GM23338 (cell line): ENCODE data around the gene MYOF. TPM values are rescaled to one million over a fixed set of nuclear protein-coding genes. Genes with fewer than 3 reads are reported as not detected.

Experiments
- ATAC-seq: fragments of 200-7000 bp; cut with Tn5 transposase; 3 replicates; pipeline ENCODE4 v1.9.1; 2020
- DNase-seq: peaks from one replicate; pipeline ENCODE4 v3.0.0-alpha.2; 2015; ENCODE audit warnings: low spot score
- H2AFZ ChIP-seq: fragments of 200-600 bp; sonication (generic); 2 replicates; pipeline ENCODE4 v1.8.0; 2016; ENCODE audit warnings: antibody characterized with exemption, mild to moderate bottlenecking, moderate library complexity
- H3F3A ChIP-seq: fragments of 200-600 bp; sonication (generic); replicated peaks from 2 replicates; pipeline ENCODE4 v1.8.0; 2017; ENCODE audit warnings: antibody characterized with exemption, mixed run types, low read depth
- H3K27ac ChIP-seq: fragments of 200-600 bp; sonication (generic); 2 replicates; pipeline ENCODE4 v1.6.1; 2016; ENCODE audit warnings: low read depth
- H3K27me3 ChIP-seq: fragments of 200-600 bp; sonication (generic); 2 replicates; pipeline ENCODE4 v1.8.0; 2016; ENCODE audit warnings: mild to moderate bottlenecking, mixed run types, moderate library complexity; ENCODE audit not compliant: insufficient read depth
- H3K36me3 ChIP-seq: fragments of 200-600 bp; sonication (generic); 2 replicates; pipeline ENCODE4 v1.8.0; 2016; ENCODE audit warnings: mild to moderate bottlenecking; ENCODE audit not compliant: insufficient read depth
- H3K4me1 ChIP-seq: fragments of 200-600 bp; sonication (generic); 2 replicates; pipeline ENCODE4 v1.8.0; 2016; ENCODE audit warnings: mild to moderate bottlenecking, moderate library complexity; ENCODE audit not compliant: insufficient read depth
- H3K4me2 ChIP-seq: fragments of 200-600 bp; sonication (generic); 2 replicates; pipeline ENCODE4 v1.7.1; 2017; ENCODE audit warnings: mixed run types
- H3K4me3 ChIP-seq: fragments of 200-600 bp; sonication (generic); 2 replicates; pipeline ENCODE4 v1.6.1; 2016; ENCODE audit warnings: mixed run types
- H3K79me2 ChIP-seq: fragments of 200-600 bp; sonication (generic); replicated peaks from 2 replicates; pipeline ENCODE4 v1.8.0; 2017; ENCODE audit warnings: mild to moderate bottlenecking; ENCODE audit not compliant: insufficient read depth
- H3K9me2 ChIP-seq: fragments of 200-600 bp; sonication (generic); 2 replicates; pipeline ENCODE4 v1.8.0; 2017; ENCODE audit not compliant: insufficient read depth
- H4K20me1 ChIP-seq: fragments of 200-600 bp; sonication (generic); replicated peaks from 2 replicates; pipeline ENCODE4 v1.8.0; 2017; ENCODE audit warnings: mild to moderate bottlenecking; ENCODE audit not compliant: insufficient read depth
- H3K27ac Mint-ChIP-seq: 2 replicates; pipeline ENCODE4 v1.8.0; 2020; ENCODE audit warnings: inconsistent platforms, mild to moderate bottlenecking, moderate library complexity, mixed read lengths
- H3K27me3 Mint-ChIP-seq: 3 replicates; pipeline ENCODE4 v1.8.0; 2022; ENCODE audit warnings: low read depth, mild to moderate bottlenecking, moderate library complexity, mixed read lengths, inconsistent platforms; ENCODE audit not compliant: insufficient read depth, poor library complexity
- H3K36me3 Mint-ChIP-seq: 3 replicates; pipeline ENCODE4 v1.8.0; 2021; ENCODE audit warnings: low read depth, mild to moderate bottlenecking, inconsistent platforms, moderate library complexity, mixed read lengths
- H3K4me1 Mint-ChIP-seq: 3 replicates; pipeline ENCODE4 v1.8.0; 2020; ENCODE audit warnings: mild to moderate bottlenecking, inconsistent platforms, mixed read lengths
- H3K4me3 Mint-ChIP-seq: 3 replicates; pipeline ENCODE4 v1.8.0; 2021; ENCODE audit warnings: moderate library complexity, mild to moderate bottlenecking, inconsistent platforms, mixed read lengths
- H3K9me3 Mint-ChIP-seq: 3 replicates; pipeline ENCODE4 v1.8.0; 2020; ENCODE audit warnings: moderate library complexity, mild to moderate bottlenecking, inconsistent platforms, mixed read lengths
- CREB1 ChIP-seq: fragments of 250-450 bp; sonication (Bioruptor Pico); IDR thresholded peaks from 2 replicates; pipeline ENCODE4 v1.5.0; 2020; ENCODE audit warnings: low read depth, mild to moderate bottlenecking, moderate library complexity
- ETS1 ChIP-seq: IDR thresholded peaks from 2 replicates; pipeline ENCODE4 v1.6.1; 2016; ENCODE audit warnings: antibody characterized with exemption
- EZH2phosphoT487 ChIP-seq: fragments of 200-600 bp; sonication (generic); IDR thresholded peaks from one replicate; pipeline ENCODE4 v1.8.1; 2018; ENCODE audit warnings: antibody characterized with exemption; ENCODE audit not compliant: unreplicated experiment
- NANOG ChIP-seq: IDR thresholded peaks from 2 replicates; pipeline ENCODE4 v1.6.1; 2016; ENCODE audit warnings: antibody characterized with exemption, borderline replicate concordance
- REST ChIP-seq: IDR thresholded peaks from one replicate; pipeline ENCODE4 v1.6.1; 2018; ENCODE audit warnings: antibody characterized with exemption; ENCODE audit not compliant: unreplicated experiment
- STAT1 ChIP-seq: IDR thresholded peaks from one replicate; pipeline ENCODE4 v1.6.1; 2016; ENCODE audit warnings: antibody characterized with exemption; ENCODE audit not compliant: unreplicated experiment
- ZNF114 ChIP-seq: fragments of 250-450 bp; sonication (Bioruptor Pico); IDR thresholded peaks from 2 replicates; pipeline ENCODE4 v1.5.0; 2020; ENCODE audit warnings: mild to moderate bottlenecking, moderate library complexity
- ZNF462 ChIP-seq: fragments of 250-450 bp; sonication (Bioruptor Pico); IDR thresholded peaks from 2 replicates; pipeline ENCODE4 v1.5.0; 2020; ENCODE audit warnings: mild to moderate bottlenecking, moderate library complexity
- polyA plus RNA-seq: library from polyadenylated mRNA; unstranded; fragments of >200 nt; fragmentation: Nextera tagmentation; extraction: Ambion mirVana; gene quantifications from 2 replicates; pipeline ENCODE4 v1.2.1, GENCODE V29; 2016
- total RNA-seq: library from RNA; depleted of rRNA; stranded (reverse); fragments of >200 nt; shearing (Covaris generic); gene quantifications from 2 replicates; pipeline ENCODE4 v1.2.3, GENCODE V29; 2014

Gene MYOF
- total and polyA plus RNA-seq, 2 experiments from 2014 or later, result 0.82 to 1.4 TPM

DNA sequence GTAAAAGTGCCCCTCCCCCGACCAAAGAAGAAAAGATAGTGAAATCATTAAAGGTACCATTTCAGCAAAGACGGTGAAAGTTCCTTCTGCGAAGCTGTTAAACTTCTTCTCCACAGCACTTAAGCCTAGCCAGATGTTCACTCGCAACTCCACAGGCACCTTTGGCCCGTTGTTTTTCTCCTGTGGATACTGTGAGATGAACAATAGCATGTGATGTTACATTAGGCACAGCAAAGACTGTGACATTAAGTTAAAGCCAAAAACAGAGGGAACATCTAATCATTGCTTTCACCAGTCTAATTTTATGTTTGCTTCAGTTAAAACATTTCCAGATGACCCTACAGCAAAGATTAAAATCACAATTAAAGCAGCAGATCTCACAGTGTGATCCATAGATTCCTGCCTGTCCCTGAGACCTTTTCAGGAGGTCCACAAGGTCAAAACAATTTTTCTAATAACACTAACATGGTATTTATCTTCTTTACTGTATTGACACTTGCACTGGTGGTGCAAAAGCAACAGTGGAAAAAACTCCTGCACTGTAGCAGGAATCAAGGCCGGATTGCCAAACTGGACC, 112.5 kb downstream of the MYOF start:
- Mint-ChIP-seq H3K27me3 (peaks cover 3% of the 10 kb centered on the region), H3K4me3 (no peak overlapping the region), H3K27ac (no peak overlapping the region), H3K4me1 (peaks cover 10% of the 10 kb centered on the region), H3K9me3 (no peaks in the 10 kb centered on the region; the same call in 2 of the 3 replicates), H3K36me3 (no peaks in the 10 kb centered on the region)
- no peak overlapping the region for H3K4me3 ChIP-seq
- no peaks in the 10 kb centered on the region for H3K79me2 ChIP-seq
- no peaks in the 10 kb centered on the region for H3K36me3 ChIP-seq
- no peak overlapping the region for H2AFZ ChIP-seq
- H3K4me2 ChIP-seq, result no peak overlapping the region
- H3K4me1 ChIP-seq, result peaks cover 8% of the 10 kb centered on the region
- H3K9me2 ChIP-seq, result 0 out of 2 replicates have a peak, but pooled peaks cover 3% of the 10 kb centered on the region
- no peak for TF ChIP-seq NANOG
- no peak for TF ChIP-seq ETS1
- TF ChIP-seq CREB1 (CRISPR knock-in tag), result no peak
- TF ChIP-seq ZNF462, result no peak
- no peak for TF ChIP-seq REST
- no peak for TF ChIP-seq EZH2phosphoT487
- no peak for TF ChIP-seq STAT1
- TF ChIP-seq ZNF114 (CRISPR knock-in tag), result no peak
- H4K20me1 ChIP-seq, result no peaks in the 10 kb centered on the region
- no peaks in the 10 kb centered on the region for H3F3A ChIP-seq
- H3K27me3 ChIP-seq, result no peaks in the 10 kb centered on the region
- DNase-seq, result no peak
- ATAC-seq, result no peak
- no peak overlapping the region for H3K27ac ChIP-seq
